GM21737 (cell line): ENCODE results near the gene EGLN3.

Experiments used
- ATAC-seq: cut with Tn5 transposase; IDR thresholded peaks from one replicate; pipeline ENCODE4 v1.9.1; 2021; ENCODE audit warnings: mild to moderate bottlenecking, moderate library complexity; ENCODE audit not compliant: unreplicated experiment

Gene EGLN3

GRCh38 chr14:33916663-33917565 lies 34.0 kb downstream of the EGLN3 start:
- no peak for ATAC-seq

GRCh38 chr14:33915682-33916081 lies 35.2 kb downstream of the EGLN3 start:
- no peak for ATAC-seq

GRCh38 chr14:33914676-33915516 lies 36.0 kb downstream of the EGLN3 start:
- ATAC-seq: no peak

- no peak for ATAC-seq
Measured at GRCh38 chr14:33911046-33911445, 39.8 kb downstream of the EGLN3 start.

GRCh38 chr14:33910435-33910834 lies 40.4 kb downstream of the EGLN3 start:
- ATAC-seq: no peak

GRCh38 chr14:33909380-33910084 lies 41.3 kb downstream of the EGLN3 start:
- no peak for ATAC-seq

GRCh38 chr14:33908540-33909223 lies 42.2 kb downstream of the EGLN3 start:
- ATAC-seq: no peak

- ATAC-seq: no peak
Measured at GRCh38 chr14:33906968-33907367, 43.9 kb downstream of the EGLN3 start.

- ATAC-seq: no peak
Measured at GRCh38 chr14:33904609-33905008, 46.3 kb downstream of the EGLN3 start.

GRCh38 chr14:33903369-33903768 lies 47.5 kb downstream of the EGLN3 start:
- ATAC-seq: no peak

- ATAC-seq: no peak
Measured at GRCh38 chr14:33902363-33902762, 48.5 kb downstream of the EGLN3 start.

GRCh38 chr14:33901426-33902155 lies 49.3 kb downstream of the EGLN3 start:
- ATAC-seq: no peak

- no peak for ATAC-seq
Measured at GRCh38 chr14:33900706-33901105, 50.2 kb downstream of the EGLN3 start.

GRCh38 chr14:33899723-33900341 lies 51.0 kb downstream of the EGLN3 start:
- ATAC-seq: no peak

GRCh38 chr14:33897878-33898535 lies 52.9 kb downstream of the EGLN3 start:
- ATAC-seq: no peak

GRCh38 chr14:33897382-33897781 lies 53.5 kb downstream of the EGLN3 start:
- no peak for ATAC-seq

GRCh38 chr14:33894339-33894738 lies 56.5 kb downstream of the EGLN3 start:
- no peak for ATAC-seq

- no peak for ATAC-seq
Measured at GRCh38 chr14:33891700-33892099, 59.2 kb downstream of the EGLN3 start.

- no peak for ATAC-seq
Measured at GRCh38 chr14:33884916-33885315, 66.0 kb downstream of the EGLN3 start.
